ENCODE data around the gene SLC2A9.

Gene SLC2A9

GRCh38 chr4:10048941-10049697 is 27.8 kb upstream of the SLC2A9 start (continued):
- TF ChIP-seq SNAI2 (CRISPR knock-in tag; IDR thresholded peaks at IDR 0.05) (no peak), ISL1 (CRISPR knock-in tag; IDR thresholded peaks at IDR 0.05) (no peak), GLIS3 (CRISPR knock-in tag; IDR thresholded peaks at IDR 0.05) (no peak), ZFP3 (CRISPR knock-in tag; IDR thresholded peaks at IDR 0.05) (no peak), PPARA (CRISPR knock-in tag; IDR thresholded peaks at IDR 0.05; ENCODE audit: borderline replicate concordance) (no peak), ZNF565 (CRISPR knock-in tag; conservative IDR thresholded peaks at IDR 0.05; ENCODE audit: low read depth) (no peak), ARNTL (CRISPR knock-in tag; IDR thresholded peaks at IDR 0.05; ENCODE audit: borderline replicate concordance, low read depth) (no peak), TOX (CRISPR knock-in tag; IDR thresholded peaks at IDR 0.05; ENCODE audit: borderline replicate concordance) (no peak)
- TF ChIP-seq, protein P1, sequence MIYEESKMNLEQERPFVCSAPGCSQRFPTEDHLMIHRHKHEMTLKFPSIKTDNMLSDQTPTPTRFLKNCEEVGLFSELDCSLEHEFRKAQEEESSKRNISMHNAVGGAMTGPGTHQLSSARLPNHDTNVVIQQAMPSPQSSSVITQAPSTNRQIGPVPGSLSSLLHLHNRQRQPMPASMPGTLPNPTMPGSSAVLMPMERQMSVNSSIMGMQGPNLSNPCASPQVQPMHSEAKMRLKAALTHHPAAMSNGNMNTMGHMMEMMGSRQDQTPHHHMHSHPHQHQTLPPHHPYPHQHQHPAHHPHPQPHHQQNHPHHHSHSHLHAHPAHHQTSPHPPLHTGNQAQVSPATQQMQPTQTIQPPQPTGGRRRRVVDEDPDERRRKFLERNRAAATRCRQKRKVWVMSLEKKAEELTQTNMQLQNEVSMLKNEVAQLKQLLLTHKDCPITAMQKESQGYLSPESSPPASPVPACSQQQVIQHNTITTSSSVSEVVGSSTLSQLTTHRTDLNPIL (CRISPR knock-in tag; IDR thresholded peaks at IDR 0.05; ENCODE audit: low read depth): no peak

DNA sequence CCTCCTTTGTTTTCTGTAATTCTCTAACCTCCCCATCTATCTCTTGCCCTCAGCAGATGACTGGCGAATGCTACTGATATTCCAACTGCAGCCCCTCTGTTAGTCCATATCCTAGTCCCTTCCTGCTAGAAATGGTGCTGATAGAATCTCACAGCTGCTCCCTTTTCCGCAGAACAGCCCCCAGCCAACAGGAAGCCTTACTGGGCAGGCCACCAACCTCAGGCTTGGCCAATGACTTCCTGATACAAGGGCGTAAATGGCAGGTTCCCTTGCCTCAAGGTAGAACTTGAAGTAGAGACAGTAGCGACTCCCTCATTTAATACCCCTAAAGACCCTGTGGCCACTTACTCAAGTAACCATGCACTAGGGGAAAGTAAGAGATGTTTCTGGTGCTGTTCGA is 26.7 kb upstream of the SLC2A9 start:
- TF ChIP-seq CSRNP3 (CRISPR knock-in tag; IDR thresholded peaks at IDR 0.05) (no peak), ISL1 (CRISPR knock-in tag; IDR thresholded peaks at IDR 0.05) (no peak), ZNF565 (CRISPR knock-in tag; conservative IDR thresholded peaks at IDR 0.05; ENCODE audit: low read depth) (no peak), ZNF8 (CRISPR knock-in tag; IDR thresholded peaks at IDR 0.05) (no peak), GLIS3 (CRISPR knock-in tag; IDR thresholded peaks at IDR 0.05) (no peak), RARB (CRISPR knock-in tag; IDR thresholded peaks at IDR 0.05) (no peak), ZNF70 (CRISPR knock-in tag; IDR thresholded peaks at IDR 0.05) (no peak)
- TF ChIP-seq, protein P1 (CRISPR knock-in tag; IDR thresholded peaks at IDR 0.05; ENCODE audit: low read depth): no peak
- TF ChIP-seq, protein P2, sequence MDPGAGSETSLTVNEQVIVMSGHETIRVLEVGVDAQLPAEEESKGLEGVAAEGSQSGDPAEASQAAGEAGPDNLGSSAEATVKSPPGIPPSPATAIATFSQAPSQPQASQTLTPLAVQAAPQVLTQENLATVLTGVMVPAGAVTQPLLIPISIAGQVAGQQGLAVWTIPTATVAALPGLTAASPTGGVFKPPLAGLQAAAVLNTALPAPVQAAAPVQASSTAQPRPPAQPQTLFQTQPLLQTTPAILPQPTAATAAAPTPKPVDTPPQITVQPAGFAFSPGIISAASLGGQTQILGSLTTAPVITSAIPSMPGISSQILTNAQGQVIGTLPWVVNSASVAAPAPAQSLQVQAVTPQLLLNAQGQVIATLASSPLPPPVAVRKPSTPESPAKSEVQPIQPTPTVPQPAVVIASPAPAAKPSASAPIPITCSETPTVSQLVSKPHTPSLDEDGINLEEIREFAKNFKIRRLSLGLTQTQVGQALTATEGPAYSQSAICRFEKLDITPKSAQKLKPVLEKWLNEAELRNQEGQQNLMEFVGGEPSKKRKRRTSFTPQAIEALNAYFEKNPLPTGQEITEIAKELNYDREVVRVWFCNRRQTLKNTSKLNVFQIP (CRISPR knock-in tag; IDR thresholded peaks at IDR 0.05; ENCODE audit: borderline replicate concordance, low read depth): no peak
- TF ChIP-seq, protein P3, sequence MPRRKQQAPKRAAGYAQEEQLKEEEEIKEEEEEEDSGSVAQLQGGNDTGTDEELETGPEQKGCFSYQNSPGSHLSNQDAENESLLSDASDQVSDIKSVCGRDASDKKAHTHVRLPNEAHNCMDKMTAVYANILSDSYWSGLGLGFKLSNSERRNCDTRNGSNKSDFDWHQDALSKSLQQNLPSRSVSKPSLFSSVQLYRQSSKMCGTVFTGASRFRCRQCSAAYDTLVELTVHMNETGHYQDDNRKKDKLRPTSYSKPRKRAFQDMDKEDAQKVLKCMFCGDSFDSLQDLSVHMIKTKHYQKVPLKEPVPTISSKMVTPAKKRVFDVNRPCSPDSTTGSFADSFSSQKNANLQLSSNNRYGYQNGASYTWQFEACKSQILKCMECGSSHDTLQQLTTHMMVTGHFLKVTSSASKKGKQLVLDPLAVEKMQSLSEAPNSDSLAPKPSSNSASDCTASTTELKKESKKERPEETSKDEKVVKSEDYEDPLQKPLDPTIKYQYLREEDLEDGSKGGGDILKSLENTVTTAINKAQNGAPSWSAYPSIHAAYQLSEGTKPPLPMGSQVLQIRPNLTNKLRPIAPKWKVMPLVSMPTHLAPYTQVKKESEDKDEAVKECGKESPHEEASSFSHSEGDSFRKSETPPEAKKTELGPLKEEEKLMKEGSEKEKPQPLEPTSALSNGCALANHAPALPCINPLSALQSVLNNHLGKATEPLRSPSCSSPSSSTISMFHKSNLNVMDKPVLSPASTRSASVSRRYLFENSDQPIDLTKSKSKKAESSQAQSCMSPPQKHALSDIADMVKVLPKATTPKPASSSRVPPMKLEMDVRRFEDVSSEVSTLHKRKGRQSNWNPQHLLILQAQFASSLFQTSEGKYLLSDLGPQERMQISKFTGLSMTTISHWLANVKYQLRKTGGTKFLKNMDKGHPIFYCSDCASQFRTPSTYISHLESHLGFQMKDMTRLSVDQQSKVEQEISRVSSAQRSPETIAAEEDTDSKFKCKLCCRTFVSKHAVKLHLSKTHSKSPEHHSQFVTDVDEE (CRISPR knock-in tag; IDR thresholded peaks at IDR 0.05): no peak
- no peak for ATAC-seq

DNA sequence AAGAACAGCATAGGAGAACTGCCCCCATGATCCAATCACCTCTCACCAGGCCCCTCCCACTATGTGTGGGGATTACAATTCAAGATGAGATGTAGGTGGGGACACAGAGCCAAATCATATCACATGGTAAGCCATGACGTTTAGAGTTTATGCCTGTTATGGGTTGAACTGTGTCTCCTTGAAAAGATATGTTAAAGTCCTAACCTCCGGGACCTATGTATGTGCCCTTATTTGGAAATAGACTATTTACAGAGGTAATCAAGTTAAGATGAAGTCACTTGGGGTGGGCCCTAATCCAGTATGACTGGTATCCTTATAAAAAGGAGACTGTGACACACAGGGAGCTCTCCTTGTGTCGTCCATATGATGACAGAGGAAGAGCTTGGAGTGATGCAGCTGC is 25.2 kb upstream of the SLC2A9 start:
- ATAC-seq: no peak
- TF ChIP-seq, protein P2 (CRISPR knock-in tag; IDR thresholded peaks at IDR 0.05; ENCODE audit: borderline replicate concordance, low read depth): no peak
- no peak for TF ChIP-seq ESRRG (CRISPR knock-in tag; IDR thresholded peaks at IDR 0.05)
- TF ChIP-seq, protein P1 (CRISPR knock-in tag; IDR thresholded peaks at IDR 0.05; ENCODE audit: low read depth): no peak
- no peak for TF ChIP-seq ZNF565 (CRISPR knock-in tag; conservative IDR thresholded peaks at IDR 0.05; ENCODE audit: low read depth)
- TF ChIP-seq PPARA (CRISPR knock-in tag; IDR thresholded peaks at IDR 0.05; ENCODE audit: borderline replicate concordance): no peak
- no peak for TF ChIP-seq ZFP3 (CRISPR knock-in tag; IDR thresholded peaks at IDR 0.05)
- TF ChIP-seq, protein P3 (CRISPR knock-in tag; IDR thresholded peaks at IDR 0.05): no peak
- TF ChIP-seq ZNF70 (CRISPR knock-in tag; IDR thresholded peaks at IDR 0.05): no peak
- no peak for TF ChIP-seq OSR1 (CRISPR knock-in tag; IDR thresholded peaks at IDR 0.05)
- no peak for TF ChIP-seq BACH2 (CRISPR knock-in tag; IDR thresholded peaks at IDR 0.05; ENCODE audit: borderline replicate concordance)
- no peak for TF ChIP-seq CSRNP3 (CRISPR knock-in tag; IDR thresholded peaks at IDR 0.05)
